22Rv1 (cell line): ENCODE data around the gene UBL4B.

Source experiments
- CTCF ChIP-seq: fragments of 450-650 bp; IDR thresholded peaks from 2 replicates; pipeline ENCODE4 v1.5.1; 2017; ENCODE audit warnings: mild to moderate bottlenecking
- ZFX ChIP-seq: fragments of 450-650 bp; IDR thresholded peaks from 2 replicates; pipeline ENCODE4 v1.6.1; 2017; ENCODE audit warnings: antibody characterized with exemption, borderline replicate concordance

DNA sequence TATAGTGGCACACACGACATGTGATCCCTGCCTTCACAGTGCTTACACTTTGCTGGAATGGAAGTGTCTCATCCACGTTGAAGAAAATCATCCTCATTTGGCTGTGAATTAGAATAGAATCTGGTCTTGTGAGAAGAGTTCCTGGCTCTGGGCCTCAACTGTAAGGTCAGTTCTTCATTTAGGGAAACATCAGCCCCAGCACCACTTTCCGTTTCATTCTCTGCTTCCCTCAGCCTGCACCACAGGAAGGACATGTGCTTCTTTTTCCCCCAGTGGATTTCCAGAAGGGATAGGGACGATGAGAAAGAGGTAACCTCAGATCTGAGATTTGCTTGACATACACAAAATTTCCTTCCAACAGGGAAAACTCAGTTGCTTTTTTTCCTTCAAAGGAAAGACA lies 38.1 kb upstream of the UBL4B start:
- TF ChIP-seq ZFX (no peak), CTCF (no peak)
